Spleen (tissue), 11 donors: ENCODE measurements around the gene ARID1A. TPM values are rescaled to one million over a fixed set of nuclear protein-coding genes. Genes with fewer than 3 reads are reported as not detected.
"Not testable (repeated sequence)": the region's sequence is repeated elsewhere in the genome, so short reads cannot be mapped to it uniquely, and the experiment has no call there.

ENCODE experiments used
- DNase-seq: peaks from one replicate; pipeline ENCODE4 v3.0.0-alpha.2; 2020
- H3K27ac ChIP-seq, 8 donors: fragments of 200-600 bp; sonication (generic) in 7 of 8; 1 replicate in 4 of 8; 2 replicates in 4 of 8; pipeline versions ENCODE4 v1.5.0 to v1.8.0; 2016 to 2021; ENCODE audit warnings: inconsistent platforms in 4 of 8, mild to moderate bottlenecking in 4 of 8, moderate library complexity in 1 of 8
- H3K27me3 ChIP-seq, 7 donors: fragments of 200-600 bp; sonication (generic) in 6 of 7; replicated peaks in 1 of 7; 1 replicate in 4 of 7; 2 replicates in 3 of 7; pipeline versions ENCODE4 v1.5.0 to v1.8.0; 2016 to 2021; ENCODE audit warnings: inconsistent platforms in 3 of 7, mild to moderate bottlenecking in 1 of 7
- H3K36me3 ChIP-seq, 6 donors: fragments of 200-600 bp; sonication (generic) in 5 of 6; 1 replicate in 4 of 6; 2 replicates in 2 of 6; pipeline versions ENCODE4 v1.5.0 to v1.8.0; 2016 to 2021; ENCODE audit warnings: inconsistent platforms in 2 of 6
- H3K4me1 ChIP-seq, 6 donors: fragments of 200-600 bp; sonication (generic) in 5 of 6; 1 replicate in 3 of 6; 2 replicates in 3 of 6; pipeline versions ENCODE4 v1.5.0 to v1.8.0; 2016 to 2021; ENCODE audit warnings: inconsistent platforms in 3 of 6
- H3K4me3 ChIP-seq, 8 donors: fragments of 200-600 bp; sonication (generic) in 7 of 8; 1 replicate in 4 of 8; 2 replicates in 4 of 8; pipeline versions ENCODE4 v1.5.0 to v1.8.0; 2016 to 2021; ENCODE audit warnings: inconsistent platforms in 4 of 8, mild to moderate bottlenecking in 4 of 8, moderate library complexity in 2 of 8
- H3K9me3 ChIP-seq, 8 donors: fragments of 200-600 bp; sonication (generic) in 7 of 8; 1 replicate in 4 of 8; 2 replicates in 4 of 8; pipeline versions ENCODE4 v1.5.0 to v1.8.0; 2016 to 2021; ENCODE audit warnings: inconsistent platforms in 4 of 8
- CTCF ChIP-seq, 11 experiments: fragments of 200-600 bp in 7 of 11; fragments of 450-650 bp in 4 of 11; sonication (generic) in 4 of 11; IDR thresholded peaks in 8 of 11; conservative IDR thresholded peaks in 3 of 11; 1 replicate in 7 of 11; 2 replicates in 4 of 11; pipeline versions ENCODE4 v1.4.0 to v1.8.0; 2016 to 2021; ENCODE audit warnings: antibody characterized with exemption in 11 of 11, inconsistent platforms in 4 of 11, mild to moderate bottlenecking in 1 of 11
- POLR2A ChIP-seq, 3 donors: fragments of 450-650 bp; IDR thresholded peaks; one replicate each; pipeline ENCODE4 v1.5.1; 2017; ENCODE audit warnings: antibody characterized with exemption in 3 of 3, mild to moderate bottlenecking in 1 of 3
- POLR2AphosphoS5 ChIP-seq, 3 donors: sonication (generic); formaldehyde crosslinking; IDR thresholded peaks; one replicate each; pipeline ENCODE4 v1.5.1; 2017; ENCODE audit warnings: antibody characterized with exemption in 3 of 3
- WGBS, 5 donors: extraction: QIAGEN DNeasy Blood & Tissue Kit in 3 of 5; methylation state at CpG; one replicate each; pipeline versions ENCODE4 v1.1.5 to v1.1.7; 2013 to 2018; 5-methylcytosine and 5-hydroxymethylcytosine counted together
- intact Hi-C: fragments of 100-400 bp; cut with DNase I; formaldehyde crosslinking; loops from one replicate; pipeline ENCODE4 v1.15.0; 2023; ENCODE audit warnings: low total_unique reads
- polyA plus RNA-seq, 3 donors: library from polyadenylated mRNA; stranded (reverse); fragments of 200-250 nt; gene quantifications; one replicate each; pipeline ENCODE4 v1.2.1, GENCODE V29; 2013
- total RNA-seq, 7 donors: library from RNA; depleted of rRNA in 3 of 7; stranded (reverse); fragments of >200 nt in 3 of 7; fragmentation: NEBNext Ultra II Directional in 4 of 7; extraction: Animal tissue kit (Norgen Biotek cat#: 25700) in 4 of 7; gene quantifications; one replicate each; pipeline versions ENCODE4 v1.1.0 to v1.2.1, GENCODE V29; 2016 to 2021
- donor health status: healthy with polysubstance abuse.
- donor health status: DM: no; HTN: no; CAD: no; lungs with moderate emphysema.
- donor health status: DM: no; HTN: no; CAD: no.
- donor health status: Bipolar disorder and iron deficiency.
- donor health status: healthy.
- donor health status: DM: no; HTN: no; CAD: no.
- donor health status: DM: yes; HTN: yes; CAD: no.

ARID1A gene
- total and polyA plus RNA-seq, 10 donors, result 9.8 to 121 (median 91.8) TPM

GRCh38 chr1:26703478-26703877, 7.7 kb downstream of the ARID1A start:
- intact Hi-C loops, result no loop called here
- Histone ChIP-seq H3K4me3 (no peak overlapping the region), H3K36me3 (peaks cover 0 to 4% (median under 1%) of the 10 kb centered on the region in 6 donors), H3K9me3 (no peaks in the 10 kb centered on the region), H3K27ac (peak overlapping the region in 1 of 8 donors; percentile 39), H3K27me3 (no peaks in the 10 kb centered on the region), H3K4me1 (peaks cover 90 to 100% (median 99%) of the 10 kb centered on the region in 6 donors)
- no peak for DNase-seq
- TF ChIP-seq POLR2A (IDR thresholded peaks at IDR 0.05) (no peak), CTCF (IDR thresholded peaks at IDR 0.05 in 8 of 11, conservative IDR thresholded peaks at IDR 0.05 in 3 of 11) (no peak), POLR2AphosphoS5 (IDR thresholded peaks at IDR 0.05) (no peak)

GRCh38 chr1:26704629-26705028, 8.8 kb downstream of the ARID1A start:
- H3K27ac ChIP-seq, result peak overlapping the region in 1 of 8 donors; percentile 70
- no peak for TF ChIP-seq POLR2AphosphoS5 (IDR thresholded peaks at IDR 0.05)
- TF ChIP-seq POLR2A (IDR thresholded peaks at IDR 0.05), result no peak
- TF ChIP-seq CTCF (IDR thresholded peaks at IDR 0.05 in 8 of 11, conservative IDR thresholded peaks at IDR 0.05 in 3 of 11), result no peak
- intact Hi-C loops, result no loop called here
- peaks cover 79 to 100% (median 97%) of the 10 kb centered on the region in 6 donors for H3K4me1 ChIP-seq
- 88 to 96% (median 94%) methylated on average over 5 of the region's 5 CpGs for WGBS, 5 donors
- H3K27me3 ChIP-seq, result no peaks in the 10 kb centered on the region
- H3K4me3 ChIP-seq, result no peak overlapping the region
- peaks cover 0 to 15% (median 9%) of the 10 kb centered on the region in 6 donors for H3K36me3 ChIP-seq
- DNase-seq, result no peak
- no peaks in the 10 kb centered on the region for H3K9me3 ChIP-seq

GRCh38 chr1:26705227-26705626, 9.4 kb downstream of the ARID1A start:
- WGBS, 5 donors, result 85 to 91% (median 86%) methylated on average over 4 of the region's 4 CpGs
- DNase-seq, intact Hi-C loops, H3K27me3 ChIP-seq, H3K4me3 ChIP-seq, H3K9me3 ChIP-seq: not testable (repeated sequence)
- H3K36me3 ChIP-seq, result peaks cover 0 to 21% (median 9%) of the 10 kb centered on the region in 6 donors
- H3K27ac ChIP-seq, result peak overlapping the region in 4 of 8 donors; percentile 36 to 70 (median 50)
- peaks cover 73 to 100% (median 94%) of the 10 kb centered on the region in 6 donors for H3K4me1 ChIP-seq

GRCh38 chr1:26705788-26706311, 10.0 kb downstream of the ARID1A start:
- 26 to 32% (median 29%) methylated on average over 1 of the region's 1 CpG for WGBS, 5 donors
- TF ChIP-seq CTCF (IDR thresholded peaks at IDR 0.05 in 8 of 11, conservative IDR thresholded peaks at IDR 0.05 in 3 of 11) (no peak), POLR2A (IDR thresholded peaks at IDR 0.05) (no peak), POLR2AphosphoS5 (IDR thresholded peaks at IDR 0.05) (no peak)
- intact Hi-C loops, result no loop called here
- Histone ChIP-seq H3K27ac (peak overlapping the region in 6 of 8 donors; percentile 6 to 70 (median 50)), H3K36me3 (peaks cover 0 to 26% (median 9%) of the 10 kb centered on the region in 6 donors), H3K4me1 (peaks cover 69 to 99% (median 89%) of the 10 kb centered on the region in 6 donors), H3K9me3 (no peaks in the 10 kb centered on the region), H3K4me3 (peak overlapping the region in 1 of 8 donors; percentile 29), H3K27me3 (no peaks in the 10 kb centered on the region)
- DNase-seq, result no peak
